AG09319 (cell line): ENCODE results near the gene PUM1.

ENCODE experiments used
- DNase-seq: peaks from one replicate; pipeline ENCODE4 v3.0.0-alpha.2; 2010; ENCODE audit warnings: low read depth; ENCODE audit errors: extremely low read depth
- TF ChIP-seq, protein P1 (sequence below): IDR thresholded peaks from 2 replicates; pipeline ENCODE4 v1.5.1; 2011; ENCODE audit warnings: low read depth, mild to moderate bottlenecking, inconsistent platforms, low read length, moderate library complexity

PUM1 gene

DNA sequence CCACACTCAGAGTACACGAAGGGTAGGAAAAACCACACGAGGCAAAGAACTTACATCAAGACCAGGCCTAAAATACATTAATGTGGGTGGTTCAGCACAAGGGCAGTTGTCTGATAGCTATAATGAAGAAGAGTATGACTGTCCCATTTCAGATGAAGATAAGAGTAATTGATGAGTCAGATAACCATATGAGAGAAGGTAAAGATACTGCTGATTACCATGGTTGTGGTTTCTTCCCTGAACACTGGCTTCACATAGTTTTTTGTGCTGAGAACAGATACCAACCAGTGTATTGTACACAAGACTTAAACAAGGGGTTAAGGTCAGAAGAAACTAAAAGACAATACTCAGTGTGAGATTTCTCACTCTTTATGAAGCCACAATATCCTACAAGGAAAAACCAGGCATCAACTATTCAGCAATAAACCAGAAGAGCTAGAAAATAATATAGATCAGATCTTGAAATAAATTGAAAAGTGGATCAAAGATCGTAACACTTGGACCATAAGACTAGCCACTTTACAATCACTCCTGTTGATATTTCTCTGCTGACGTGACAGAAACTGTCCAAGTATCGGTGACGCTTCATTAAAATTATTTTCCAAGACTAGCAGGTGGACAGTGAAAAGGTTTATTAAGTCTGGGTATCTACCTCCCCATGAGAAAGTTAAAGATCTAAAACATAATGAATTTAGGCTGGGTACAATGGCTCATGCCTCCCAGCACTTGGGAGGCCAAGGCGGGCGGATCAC, 28.6 kb downstream of the PUM1 start:
- DNase-seq = no peak
- TF ChIP-seq, protein P1, sequence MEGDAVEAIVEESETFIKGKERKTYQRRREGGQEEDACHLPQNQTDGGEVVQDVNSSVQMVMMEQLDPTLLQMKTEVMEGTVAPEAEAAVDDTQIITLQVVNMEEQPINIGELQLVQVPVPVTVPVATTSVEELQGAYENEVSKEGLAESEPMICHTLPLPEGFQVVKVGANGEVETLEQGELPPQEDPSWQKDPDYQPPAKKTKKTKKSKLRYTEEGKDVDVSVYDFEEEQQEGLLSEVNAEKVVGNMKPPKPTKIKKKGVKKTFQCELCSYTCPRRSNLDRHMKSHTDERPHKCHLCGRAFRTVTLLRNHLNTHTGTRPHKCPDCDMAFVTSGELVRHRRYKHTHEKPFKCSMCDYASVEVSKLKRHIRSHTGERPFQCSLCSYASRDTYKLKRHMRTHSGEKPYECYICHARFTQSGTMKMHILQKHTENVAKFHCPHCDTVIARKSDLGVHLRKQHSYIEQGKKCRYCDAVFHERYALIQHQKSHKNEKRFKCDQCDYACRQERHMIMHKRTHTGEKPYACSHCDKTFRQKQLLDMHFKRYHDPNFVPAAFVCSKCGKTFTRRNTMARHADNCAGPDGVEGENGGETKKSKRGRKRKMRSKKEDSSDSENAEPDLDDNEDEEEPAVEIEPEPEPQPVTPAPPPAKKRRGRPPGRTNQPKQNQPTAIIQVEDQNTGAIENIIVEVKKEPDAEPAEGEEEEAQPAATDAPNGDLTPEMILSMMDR = no peak

DNA sequence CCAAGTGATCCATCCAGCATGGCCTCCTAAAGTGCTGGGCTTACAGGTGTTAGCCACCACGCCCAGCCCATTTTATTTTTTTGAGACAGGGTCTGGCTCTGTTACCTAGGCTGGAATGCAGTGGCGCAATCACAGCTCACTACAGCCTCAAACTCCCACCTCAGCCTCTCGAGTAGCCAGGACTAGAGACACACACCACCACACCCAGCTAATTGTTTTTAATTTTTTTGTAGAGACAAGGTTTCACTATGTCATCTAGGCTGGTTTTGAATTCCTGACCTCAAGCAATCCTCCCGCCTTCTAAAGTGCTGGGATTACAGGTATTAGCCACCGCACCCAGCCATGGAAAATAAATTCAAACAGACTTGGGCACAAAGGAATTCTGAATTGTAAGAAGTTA, 31.9 kb downstream of the PUM1 start:
- TF ChIP-seq, protein P1 = no peak
- no peak for DNase-seq

DNA sequence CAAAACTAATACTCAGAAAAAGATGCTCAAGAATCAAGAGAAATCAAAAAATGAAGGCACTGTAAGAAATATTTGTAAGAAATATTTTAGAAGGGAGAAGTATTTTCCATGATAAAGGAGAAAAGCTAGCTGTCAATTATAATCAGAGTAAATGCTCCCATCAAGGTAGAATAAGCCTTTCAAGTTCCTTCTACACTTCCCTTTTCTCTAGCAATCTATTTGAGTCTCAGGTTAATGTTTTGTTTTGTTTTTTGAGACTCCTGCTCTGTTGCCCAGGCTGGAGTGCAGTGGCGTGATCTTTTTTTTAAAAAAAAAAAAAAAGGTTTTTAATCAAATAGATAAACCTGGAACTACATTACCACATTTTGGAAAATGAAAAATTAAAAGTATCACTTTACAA, 33.3 kb downstream of the PUM1 start:
- no peak for DNase-seq
- TF ChIP-seq, protein P1 = no peak

DNA sequence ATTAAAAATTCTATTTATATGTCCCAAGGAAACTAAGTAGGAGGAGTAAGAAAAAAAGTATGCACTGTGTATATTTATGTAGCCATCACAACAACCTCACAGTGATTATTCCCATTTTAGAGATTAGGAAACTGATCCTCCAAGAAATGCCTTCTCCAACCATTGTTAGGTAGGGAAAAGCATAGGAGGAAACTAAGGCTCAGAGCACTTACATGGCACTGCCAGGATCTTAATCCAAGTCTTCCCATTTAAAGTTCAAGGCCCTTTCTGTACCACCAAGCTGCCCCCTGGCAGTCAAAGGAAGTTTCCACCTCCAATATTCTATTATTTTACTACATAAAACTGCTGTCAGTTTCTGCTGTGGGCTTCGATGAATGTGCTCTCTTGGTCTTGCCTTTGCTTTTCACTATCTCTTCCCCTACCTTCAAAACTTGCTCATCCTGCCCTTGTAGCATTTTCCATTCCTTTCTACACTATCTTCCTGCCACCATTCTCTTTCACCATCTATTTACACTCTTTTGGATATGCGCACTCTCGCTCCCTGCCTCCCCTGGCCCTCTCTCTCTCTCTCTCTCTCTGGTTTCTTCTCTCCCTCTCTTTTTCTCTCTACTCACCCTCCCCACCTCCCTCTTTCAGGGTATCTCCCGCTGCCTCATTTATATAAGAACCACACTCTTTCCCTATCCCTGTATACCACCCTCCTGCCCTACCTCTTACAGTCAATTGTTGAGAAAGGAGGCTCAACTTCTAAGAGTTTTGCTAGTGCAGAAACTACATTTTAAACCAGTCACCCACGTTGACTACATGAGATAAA, 34.0 kb downstream of the PUM1 start:
- TF ChIP-seq, protein P1 = no peak
- no peak for DNase-seq

DNA sequence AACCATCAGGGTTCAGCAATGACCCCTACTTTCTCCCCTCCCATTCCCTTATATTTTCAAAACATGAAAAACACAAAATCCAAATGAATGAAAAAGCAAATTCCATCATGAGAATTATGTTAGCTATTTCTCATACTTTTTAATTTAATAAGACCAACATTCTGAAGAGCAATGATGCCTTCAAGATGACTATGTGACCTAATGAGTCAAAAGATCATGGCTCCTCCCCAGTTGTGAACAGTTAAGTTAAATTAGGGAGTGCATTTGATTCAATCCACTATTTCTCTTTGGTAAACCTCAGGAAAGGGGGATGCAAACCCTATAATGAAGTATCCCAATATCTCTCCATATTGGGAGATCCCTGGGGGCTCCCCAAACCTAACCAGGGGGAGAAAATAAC, 36.5 kb downstream of the PUM1 start:
- TF ChIP-seq, protein P1 = no peak
- no peak for DNase-seq

DNA sequence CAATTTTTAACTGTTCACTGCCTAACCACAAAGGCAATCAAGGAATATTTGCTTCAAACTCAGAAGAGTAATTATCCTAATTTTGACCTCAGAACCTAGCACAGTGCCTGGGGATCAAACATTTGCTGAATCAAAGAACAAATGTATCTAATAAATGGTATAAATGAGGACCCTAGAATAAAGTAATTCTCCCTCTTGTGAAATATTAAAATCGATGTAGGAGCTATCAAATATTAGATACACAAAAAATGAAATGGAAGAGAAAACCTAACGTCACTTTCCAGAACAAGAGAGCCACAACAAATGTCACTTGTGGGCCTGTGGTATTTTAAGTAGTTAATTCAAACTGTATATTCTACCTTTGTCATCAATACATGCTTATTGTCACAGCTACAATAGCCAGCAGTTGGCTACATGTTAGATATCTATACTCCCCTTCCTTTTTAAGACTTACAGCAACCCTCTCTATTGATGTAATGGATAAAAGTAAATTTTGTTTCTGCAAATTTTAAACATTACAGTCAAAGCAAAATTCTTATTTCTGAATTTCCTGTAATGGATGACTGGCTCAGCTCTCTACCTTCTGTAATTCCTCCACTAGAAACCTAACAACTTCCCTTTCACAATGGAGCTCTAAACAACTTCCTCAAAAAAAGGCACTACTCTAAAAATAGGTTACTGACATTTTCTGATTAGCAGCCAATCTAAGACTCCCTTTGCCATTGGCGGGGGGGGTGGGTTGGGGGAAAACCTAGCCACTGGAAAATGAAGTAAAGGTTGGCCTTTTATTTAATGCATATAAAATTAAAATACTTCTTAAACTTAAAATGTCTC, 37.6 kb downstream of the PUM1 start:
- no peak for DNase-seq
- TF ChIP-seq, protein P1 = no peak
